HG03103 (cell line): ENCODE data around the gene RPL41.

Experiments
- ATAC-seq: cut with Tn5 transposase; IDR thresholded peaks from one replicate; pipeline ENCODE4 v1.9.1; 2021; ENCODE audit warnings: low read depth; ENCODE audit not compliant: unreplicated experiment

The RPL41 gene

DNA sequence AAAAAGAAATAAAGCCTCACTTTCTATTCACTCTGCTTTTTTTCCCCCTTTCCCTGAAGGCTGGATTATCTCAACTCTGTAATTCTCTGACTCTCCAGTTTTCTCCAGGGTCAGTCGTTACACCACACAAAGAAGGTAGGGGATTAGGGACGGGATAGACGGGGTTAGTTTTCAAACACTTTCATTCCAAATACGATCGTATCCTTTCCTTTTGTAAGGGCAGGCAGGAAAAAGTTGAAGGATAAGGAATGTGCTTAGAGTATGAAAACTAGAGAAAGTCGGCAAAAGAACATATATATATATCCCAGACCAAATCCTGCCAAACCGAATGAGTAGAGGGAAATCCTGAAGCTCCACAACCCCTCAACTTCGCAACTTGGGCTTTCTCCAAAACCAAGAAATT is 11.1 kb downstream of the RPL41 start:
- ATAC-seq = no peak

DNA sequence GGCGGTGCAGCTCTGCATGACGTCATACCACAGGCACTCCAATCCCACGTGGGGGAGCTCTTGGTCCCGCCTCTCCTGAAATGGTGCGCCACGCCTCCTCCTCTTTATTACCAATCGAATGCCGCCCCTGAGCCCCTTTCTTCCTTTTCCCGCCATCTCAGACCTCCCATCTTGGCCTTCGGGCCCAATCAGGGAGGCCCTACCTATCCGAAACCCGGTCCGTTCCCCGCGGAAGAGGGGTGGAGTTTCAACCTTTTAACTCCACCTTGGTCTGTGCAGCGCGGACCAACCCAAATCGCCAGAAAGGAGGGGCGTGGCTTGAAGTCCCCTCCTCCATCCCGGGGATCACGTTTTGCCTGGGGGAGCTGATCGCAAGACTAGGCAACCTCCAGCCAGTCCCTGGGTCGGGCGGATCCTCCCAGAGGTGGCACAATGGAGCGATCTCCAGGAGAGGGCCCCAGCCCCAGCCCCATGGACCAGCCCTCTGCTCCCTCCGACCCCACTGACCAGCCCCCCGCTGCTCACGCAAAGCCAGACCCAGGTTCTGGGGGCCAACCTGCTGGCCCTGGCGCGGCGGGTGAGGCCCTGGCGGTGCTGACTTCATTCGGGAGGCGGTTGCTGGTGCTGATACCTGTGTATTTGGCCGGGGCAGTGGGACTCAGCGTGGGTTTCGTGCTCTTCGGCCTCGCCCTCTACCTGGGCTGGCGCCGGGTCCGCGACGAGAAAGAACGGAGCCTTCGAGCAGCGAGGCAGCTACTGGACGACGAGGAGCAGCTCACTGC is 11.6 kb downstream of the RPL41 start, which contains the start of gene ESYT1:
Gene ESYT1 (plus strand): TSS at position 380 of the 782 bp plus-strand sequence. CDS start 53 bp downstream, at position 433.
- peak; percentile 85 for ATAC-seq

DNA sequence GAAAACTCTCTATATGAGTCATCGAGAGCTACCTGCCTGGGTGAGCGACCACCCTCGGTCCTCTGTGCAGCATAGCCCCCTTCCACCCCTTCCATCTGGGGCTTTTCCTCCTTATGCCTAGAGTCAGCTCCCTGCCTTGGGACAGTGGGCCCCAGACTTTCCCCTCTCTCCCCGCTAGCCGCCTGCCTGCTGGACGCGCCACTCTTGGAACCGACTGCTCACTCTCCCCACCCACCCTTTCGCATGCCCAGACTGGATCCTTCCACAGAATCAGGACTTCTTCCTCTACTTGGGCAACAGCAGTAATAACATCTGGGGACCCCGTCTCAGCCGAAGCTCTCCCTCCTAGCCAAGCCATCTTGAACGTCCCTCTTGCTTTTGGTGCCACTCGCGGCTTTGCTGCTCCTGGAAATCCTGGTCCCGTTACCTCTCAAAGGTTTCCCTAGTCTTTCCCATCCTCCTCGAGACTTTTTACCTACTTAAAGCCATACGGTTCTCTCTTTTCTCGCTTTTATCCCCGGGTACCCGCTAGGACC is 12.3 kb downstream of the RPL41 start:
- no peak for ATAC-seq

DNA sequence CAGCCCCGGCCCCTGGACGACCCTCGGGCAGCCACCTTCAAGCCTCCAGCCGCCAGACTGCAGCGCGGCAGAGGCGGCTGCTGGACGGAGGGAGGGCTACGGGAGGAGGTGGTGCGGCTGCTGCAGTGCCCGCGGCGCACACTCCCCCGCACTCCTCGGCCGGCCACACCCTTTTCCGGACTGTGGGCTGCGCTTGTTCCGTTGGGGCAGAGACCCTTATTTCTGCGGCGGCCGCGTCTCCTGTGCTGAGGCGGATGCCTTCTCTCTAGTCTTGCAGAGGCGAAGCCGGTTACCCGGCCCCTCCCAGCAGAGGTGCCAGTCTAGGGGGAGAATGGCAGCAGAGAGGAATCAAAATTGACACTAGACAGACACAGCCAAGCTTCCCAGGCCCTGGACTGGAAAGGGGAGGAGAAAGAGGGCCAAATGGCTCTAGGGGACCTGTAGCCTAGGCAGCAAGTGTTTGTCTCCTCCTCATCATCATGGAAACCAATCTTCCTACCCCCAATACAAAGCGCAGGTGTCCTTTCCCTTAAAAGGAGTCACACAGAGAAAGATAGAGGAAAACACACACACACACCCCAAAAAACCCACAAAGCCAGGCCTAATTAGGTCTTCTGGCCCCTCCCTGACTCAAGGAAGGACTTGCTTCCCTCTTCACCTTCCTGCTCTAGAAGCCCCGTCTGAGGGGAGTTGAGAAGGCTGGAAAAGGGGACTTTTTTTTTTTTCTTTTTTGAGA is 12.9 kb downstream of the RPL41 start:
- ATAC-seq = no peak

DNA sequence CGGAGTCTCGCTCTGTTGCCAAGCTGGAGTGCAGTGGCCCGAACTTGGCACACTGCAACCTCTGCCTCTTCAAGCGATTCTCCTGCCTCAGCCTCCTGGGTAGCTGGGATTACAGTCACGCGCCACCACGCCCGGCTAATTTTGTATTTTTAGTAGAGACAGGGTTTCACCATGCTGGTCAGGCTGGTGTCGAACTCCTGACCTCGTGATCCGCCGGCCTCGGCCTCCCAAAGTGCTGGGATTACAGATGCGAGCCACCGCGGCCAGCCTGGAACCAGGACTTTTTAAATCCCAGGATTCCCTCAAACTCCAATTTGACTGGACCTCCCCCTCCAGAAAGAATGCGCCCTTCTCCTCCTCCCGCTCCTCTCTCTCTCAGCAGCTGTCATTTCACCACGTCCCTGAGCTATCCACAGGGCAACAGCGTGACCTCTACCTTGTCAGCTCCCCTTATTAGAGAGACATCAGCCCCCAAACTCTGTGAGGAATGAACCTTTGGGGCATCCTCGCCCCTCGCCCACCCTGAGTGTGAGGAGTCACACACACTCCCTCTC is 13.6 kb downstream of the RPL41 start:
- no peak for ATAC-seq

DNA sequence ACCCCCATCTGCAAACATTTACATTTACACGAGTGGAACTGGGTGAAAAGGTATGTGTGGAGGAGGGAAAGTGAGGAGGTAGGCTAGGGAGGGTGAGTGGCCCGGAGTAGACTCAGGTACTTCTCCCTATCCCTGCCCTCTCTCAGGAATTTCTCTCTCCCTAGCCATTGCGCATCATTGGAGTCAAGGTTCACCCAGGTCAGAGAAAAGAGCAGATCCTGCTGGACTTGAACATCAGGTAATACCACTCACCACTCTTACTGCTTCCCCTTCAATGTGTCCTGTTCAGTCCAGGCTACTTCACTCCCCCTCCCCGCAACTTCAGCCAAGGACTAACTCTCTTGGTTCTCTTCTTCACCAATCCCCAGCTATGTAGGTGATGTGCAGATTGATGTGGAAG is 14.4 kb downstream of the RPL41 start:
- ATAC-seq = no peak

DNA sequence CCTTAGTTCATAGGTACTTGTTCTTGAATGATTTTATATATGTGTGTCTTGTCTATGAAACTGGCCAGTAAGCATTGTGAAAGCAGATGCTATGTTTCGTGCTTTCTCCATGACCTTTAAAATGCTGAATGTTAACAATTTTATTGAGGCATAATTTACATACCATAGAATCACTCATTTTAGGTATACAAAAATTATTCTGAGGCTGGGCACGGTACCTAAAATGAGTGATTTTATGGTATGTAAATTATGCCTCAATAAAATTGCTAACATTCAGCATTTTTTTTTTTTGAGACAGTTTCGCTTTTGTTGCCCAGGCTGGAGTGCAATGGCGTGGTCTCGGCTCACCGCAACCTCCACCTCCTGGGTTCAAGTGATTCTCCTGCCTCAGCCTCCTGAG is 18.5 kb downstream of the RPL41 start:
- ATAC-seq = no peak

DNA sequence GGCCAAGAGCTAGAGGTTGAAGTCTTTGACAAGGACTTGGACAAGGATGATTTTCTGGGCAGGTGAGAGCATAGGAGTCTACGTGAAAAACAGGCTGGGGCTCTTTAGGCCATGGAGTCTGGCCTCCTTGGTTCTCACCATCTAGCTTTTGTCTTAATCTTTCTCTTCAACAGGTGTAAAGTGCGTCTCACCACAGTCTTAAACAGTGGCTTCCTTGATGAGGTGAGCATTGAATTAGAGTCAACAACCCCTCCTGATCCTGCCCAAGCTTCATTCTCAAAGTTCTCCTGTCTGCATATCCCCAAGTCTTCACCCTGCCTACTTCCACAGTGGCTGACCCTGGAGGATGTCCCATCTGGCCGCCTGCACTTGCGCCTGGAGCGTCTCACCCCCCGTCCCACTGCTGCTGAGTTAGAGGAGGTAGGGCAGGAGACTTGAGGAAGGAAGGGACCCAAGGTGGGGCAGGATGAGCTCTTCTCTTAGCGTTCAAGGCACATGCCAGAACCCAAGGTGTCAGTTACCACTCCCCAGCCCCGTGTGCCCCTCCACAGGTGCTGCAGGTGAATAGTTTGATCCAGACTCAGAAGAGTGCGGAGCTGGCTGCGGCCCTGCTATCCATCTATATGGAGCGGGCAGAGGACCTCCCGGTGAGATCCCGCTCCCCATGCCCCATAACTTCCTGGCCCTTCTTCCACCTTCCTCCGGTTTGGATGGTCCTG is 21.6 kb downstream of the RPL41 start:
- no peak for ATAC-seq

DNA sequence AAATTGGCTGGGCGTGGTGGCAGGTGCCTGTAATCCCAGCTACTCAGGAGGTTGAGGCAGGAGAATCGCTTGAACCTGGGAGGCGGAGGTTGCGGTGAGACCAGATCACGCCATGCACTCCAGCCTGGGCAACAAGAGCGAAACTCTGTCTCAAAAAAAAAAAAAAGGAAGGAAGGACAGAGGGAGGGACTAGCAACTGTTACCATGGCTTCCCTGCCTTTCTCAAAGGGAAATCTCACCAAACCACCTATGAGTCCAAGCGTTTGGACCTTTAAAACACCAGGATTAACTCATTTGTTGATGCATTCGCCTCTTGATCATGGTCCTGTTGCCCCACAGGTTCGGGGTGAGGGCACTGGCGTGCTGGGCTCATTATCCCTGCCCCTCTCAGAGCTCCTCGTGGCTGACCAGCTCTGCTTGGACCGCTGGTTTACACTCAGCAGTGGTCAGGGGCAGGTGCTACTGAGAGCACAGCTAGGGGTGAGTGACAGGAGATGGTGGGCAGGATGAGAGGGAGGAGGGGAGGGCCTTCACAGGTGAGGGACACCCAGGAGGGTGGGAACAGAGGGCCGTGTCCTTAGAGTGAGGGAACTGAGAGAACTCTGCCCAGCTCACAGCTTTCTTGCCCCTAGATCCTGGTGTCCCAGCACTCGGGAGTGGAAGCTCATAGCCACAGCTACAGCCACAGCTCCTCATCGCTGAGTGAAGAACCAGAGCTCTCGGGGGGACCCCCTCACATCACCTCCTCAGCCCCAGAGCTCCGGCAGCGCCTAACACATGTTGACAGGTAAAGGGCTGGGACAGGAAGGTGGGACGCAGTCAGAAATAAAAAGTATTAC is 25.7 kb downstream of the RPL41 start:
- ATAC-seq = no peak

DNA sequence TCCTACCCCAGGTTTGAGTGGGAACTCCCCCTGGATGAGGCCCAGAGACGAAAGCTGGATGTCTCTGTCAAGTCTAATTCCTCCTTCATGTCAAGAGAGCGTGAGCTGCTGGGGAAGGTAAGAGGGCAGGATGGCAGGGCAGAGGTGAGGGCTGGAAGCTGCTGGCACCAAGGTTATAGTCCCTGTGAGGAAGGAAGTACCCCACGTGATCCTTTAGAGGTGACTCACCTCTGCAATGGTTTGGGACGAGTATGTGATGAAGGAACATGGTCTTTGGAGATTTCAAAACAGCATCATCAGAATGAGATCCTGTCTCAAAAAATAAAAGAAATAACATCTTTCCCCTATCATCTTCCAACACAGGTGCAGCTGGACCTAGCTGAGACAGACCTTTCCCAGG is 26.8 kb downstream of the RPL41 start:
- ATAC-seq = no peak

DNA sequence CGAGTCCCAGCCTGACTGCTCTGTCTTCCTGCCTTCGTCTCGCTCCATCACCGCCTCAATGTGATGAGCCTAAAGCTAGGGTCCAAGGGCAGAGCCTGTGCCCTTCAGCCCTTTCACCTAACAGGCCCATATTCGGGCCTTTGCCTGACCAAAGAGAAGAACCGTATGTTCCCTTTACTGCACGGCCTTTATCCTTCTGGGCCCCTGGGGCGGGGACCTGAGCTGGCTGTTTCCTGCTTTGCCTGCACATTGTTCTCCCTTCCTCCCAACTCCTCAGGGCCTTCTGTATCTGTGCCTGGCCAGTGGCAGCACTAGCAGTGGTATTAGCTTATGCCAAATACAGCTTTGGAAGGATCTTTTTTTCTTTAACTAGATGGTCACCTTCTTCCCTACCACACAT is 27.4 kb downstream of the RPL41 start:
- no peak for ATAC-seq

DNA sequence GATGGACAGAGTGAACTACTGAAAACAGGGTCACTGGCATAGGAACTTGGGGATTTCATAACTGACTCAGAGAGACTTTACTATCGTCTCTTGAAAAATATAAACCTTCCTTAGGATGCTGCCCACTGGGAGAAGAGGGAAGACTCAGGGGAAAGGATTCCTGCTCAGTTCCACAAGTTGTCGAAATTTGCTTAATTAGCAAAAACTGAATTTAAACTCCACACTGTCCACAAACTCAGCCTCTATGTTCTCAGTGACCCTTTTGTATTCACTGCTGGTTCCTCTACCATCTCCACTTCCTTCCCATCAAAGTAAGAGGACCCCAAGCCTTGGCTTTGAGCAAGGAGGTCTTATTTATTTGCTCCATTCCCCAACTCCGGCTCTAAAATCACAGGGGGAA is 28.8 kb downstream of the RPL41 start:
- ATAC-seq = no peak

DNA sequence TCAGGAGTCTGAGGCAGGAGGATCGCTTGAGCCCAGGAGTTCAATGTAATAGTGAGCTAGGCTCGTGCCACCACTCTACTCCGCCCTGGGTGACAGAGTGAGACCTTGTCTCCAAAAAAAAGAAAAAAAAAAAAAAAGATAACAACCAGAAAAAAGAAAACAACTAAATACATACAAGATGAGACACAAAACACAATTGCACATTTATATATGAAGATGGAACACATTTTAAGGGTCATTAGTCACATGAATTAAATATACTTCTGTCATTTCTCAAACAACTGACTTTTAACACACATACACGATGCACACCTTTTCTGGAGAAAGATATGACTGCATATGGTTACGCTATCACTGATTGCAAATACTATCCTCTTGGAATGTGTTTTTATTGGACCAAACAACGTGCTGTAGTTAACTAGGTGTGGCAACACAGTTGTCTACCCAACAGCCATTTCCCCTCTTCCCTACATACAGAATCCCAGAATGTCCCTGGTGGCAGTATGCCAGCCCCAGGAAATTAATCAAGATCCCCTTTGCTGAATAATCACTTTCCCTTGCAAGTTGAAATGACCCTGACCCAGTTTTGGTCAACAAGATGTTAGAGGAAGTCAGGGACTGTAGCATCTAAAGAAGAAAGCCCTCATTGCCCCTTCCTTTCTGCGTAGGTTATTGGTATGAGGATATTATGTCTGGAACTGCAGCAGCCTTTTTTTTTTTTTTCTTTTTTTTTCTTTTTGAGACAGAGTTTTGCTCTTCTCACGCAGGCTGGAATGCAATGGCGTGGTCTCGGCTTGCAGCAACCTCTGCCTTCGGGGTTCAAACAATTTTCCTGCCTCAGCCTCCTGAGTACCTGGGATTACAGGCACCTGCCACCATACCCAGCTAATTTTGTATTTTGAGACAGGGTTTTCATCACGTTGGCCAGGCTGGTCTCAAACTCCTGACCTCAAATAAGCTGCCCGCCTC is 30.3 kb downstream of the RPL41 start:
- ATAC-seq = no peak

DNA sequence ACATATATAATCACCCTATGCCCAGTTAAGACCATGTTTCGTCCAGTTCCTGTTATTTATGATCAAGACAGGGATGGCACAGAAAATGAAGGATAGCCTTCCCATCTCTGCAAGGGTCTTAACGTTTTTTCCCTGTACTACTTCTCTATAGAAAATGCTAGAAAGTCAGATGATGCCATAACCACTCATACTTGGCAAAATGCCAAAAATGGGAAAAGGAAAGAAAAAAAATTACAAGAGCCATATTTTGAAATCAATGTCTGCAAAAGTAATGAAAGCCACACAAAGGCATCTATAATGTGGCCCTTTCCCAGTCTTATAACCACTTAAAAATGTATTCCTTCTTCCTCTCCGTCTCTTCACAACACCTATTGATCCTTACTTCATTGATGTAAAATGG is 34.1 kb downstream of the RPL41 start:
- ATAC-seq = no peak

DNA sequence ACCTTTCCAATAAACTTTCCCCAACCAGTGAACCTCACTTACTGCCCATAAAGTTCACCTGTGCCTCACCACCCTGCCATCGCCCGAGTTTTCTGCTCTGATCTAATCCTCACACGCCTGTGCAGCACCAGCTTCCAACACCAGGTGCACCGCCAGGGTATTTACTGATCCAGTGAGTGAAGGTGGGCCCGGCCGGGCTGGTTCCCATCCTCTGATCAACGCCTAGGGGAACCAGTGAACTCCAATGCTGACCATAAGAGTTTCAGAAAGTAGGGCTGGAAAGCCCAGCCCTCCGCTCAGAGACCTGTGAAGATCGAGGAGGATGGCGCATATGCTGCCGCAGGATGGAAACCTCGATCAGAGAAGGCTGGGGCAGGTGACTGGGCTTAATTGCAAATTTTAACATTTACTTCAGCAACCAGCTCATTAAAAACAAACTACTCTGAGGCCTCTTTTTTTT is 35.3 kb downstream of the RPL41 start:
- peak; percentile 51 for ATAC-seq

DNA sequence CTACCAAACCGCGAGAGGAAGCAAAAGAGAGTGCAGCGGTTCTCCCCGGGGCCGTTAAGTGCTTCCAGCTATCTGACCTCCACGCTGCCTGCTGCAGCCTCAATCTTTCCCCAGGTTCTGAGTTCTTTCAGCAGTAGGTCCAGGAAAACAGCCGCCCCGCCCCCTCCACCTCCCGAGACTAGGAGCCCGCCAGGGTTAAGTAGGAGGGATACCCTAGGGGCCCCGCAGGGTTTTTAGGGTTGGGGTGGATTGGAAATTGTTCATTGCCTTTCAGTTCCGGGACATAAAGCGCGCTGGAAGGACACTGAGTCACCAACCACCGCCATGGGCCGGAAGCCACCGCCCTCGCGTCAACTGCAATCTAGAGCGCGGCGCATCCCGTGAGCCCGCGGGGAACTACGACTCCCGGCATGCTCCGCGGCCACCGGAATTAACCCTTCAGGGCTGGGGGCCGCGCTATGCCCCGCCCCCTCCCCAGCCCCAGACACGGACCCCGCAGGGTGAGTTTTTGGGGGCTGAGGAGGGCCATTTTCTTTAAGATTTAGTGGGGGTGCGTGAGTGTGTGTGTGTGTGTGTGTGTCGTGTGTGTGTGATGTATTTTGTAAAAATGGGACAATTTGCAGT is 35.8 kb downstream of the RPL41 start, which contains the start of gene MYL6B:
Gene MYL6B (plus strand): TSS at position 456 of the 624 bp plus-strand sequence. CDS start 1,332 bp downstream, outside the sequence.
- peak; percentile 85 for ATAC-seq

DNA sequence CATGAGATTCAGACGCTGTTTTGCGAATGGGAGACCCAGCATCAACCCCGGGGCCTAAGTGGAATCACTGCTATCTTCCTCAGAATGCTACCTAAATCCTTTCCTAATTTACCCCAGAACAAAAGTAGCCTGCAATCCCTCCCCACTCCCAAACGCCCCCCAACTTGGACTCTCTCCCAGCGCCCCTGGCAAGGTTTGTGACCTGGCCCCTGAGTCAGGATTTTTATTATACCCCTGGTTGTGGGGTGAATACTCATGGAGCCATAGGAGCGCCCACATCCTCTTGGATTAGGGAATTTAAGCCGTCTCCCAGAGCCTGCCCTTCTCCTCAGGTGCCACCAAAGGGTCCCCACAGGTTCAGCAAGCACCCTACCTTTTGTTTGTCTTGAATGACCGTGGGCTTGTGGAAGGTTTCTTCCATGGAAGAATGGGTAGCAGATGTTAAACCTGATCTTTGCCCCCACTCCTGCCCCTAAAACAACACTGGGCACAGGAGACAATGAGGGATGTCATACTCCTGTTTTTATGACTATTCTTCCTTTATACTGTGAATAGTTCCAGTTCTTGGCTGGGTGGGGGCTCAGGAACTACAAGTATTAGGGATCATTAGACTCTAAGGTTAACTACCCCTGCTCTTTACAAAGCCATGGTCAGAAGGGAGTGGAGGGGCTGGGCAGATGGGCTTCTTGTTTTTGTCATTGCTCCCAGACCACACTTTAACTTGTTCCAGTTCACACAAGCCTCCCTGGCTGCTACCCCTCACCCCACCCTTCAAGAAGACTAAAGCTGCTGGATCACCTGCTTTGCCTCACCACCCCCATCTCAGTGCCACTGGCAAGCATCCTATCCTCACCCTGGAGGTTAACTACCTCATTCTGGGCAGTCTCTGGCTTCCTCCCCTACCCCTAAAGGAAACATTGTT is 36.6 kb downstream of the RPL41 start:
- no peak for ATAC-seq
